H9 (cell line): ENCODE measurements around the gene TATDN2. TPM values are rescaled to one million over a fixed set of nuclear protein-coding genes. Genes with fewer than 3 reads are reported as not detected.

Experiments
- DNase-seq: peaks from one replicate; pipeline ENCODE4 v3.0.0-alpha.2; 2017
- H2AFZ ChIP-seq: one replicate; pipeline ENCODE4 v1.6.1; 2013; ENCODE audit warnings: mild to moderate bottlenecking, low read length, control low read depth, moderate library complexity
- H2AK5ac ChIP-seq: 2 replicates; pipeline ENCODE4 v1.6.1; 2013; ENCODE audit warnings: low read length, control low read depth, mixed read lengths; ENCODE audit not compliant: insufficient read length
- H2BK120ac ChIP-seq: one replicate; pipeline ENCODE4 v1.6.1; 2013; ENCODE audit warnings: low read depth, mild to moderate bottlenecking, low read length, control low read depth, inconsistent platforms; ENCODE audit not compliant: poor library complexity, severe bottlenecking
- H2BK12ac ChIP-seq: 2 replicates; pipeline ENCODE4 v1.6.1; 2013; ENCODE audit warnings: low read length, control low read depth, mixed read lengths, low read depth; ENCODE audit not compliant: insufficient read length
- H2BK15ac ChIP-seq: 2 replicates; pipeline ENCODE4 v1.6.1; 2013; ENCODE audit warnings: low read depth, low read length, control low read depth
- H2BK20ac ChIP-seq: one replicate; pipeline ENCODE4 v1.6.1; 2013; ENCODE audit warnings: low read depth, mild to moderate bottlenecking, low read length, control low read depth, inconsistent platforms; ENCODE audit not compliant: poor library complexity, severe bottlenecking
- H2BK5ac ChIP-seq: 2 replicates; pipeline ENCODE4 v1.6.1; 2013; ENCODE audit warnings: low read length, control low read depth, mixed read lengths; ENCODE audit not compliant: insufficient read length
- H3K14ac ChIP-seq: 2 replicates; pipeline ENCODE4 v1.6.1; 2013; ENCODE audit warnings: low read length, control low read depth; ENCODE audit not compliant: insufficient read depth
- H3K18ac ChIP-seq: 2 replicates; pipeline ENCODE4 v1.6.1; 2013; ENCODE audit warnings: low read depth, mild to moderate bottlenecking, mixed read lengths, low read length, control low read depth; ENCODE audit not compliant: insufficient read length
- H3K23ac ChIP-seq: 2 replicates; pipeline ENCODE4 v1.6.1; 2013; ENCODE audit warnings: low read length, control low read depth, mixed read lengths, low read depth; ENCODE audit not compliant: insufficient read length
- H3K23me2 ChIP-seq: 2 replicates; pipeline ENCODE4 v1.6.1; 2013; ENCODE audit warnings: low read depth, mild to moderate bottlenecking, mixed read lengths, low read length, control low read depth; ENCODE audit not compliant: insufficient read length, poor library complexity, severe bottlenecking
- H3K27ac ChIP-seq: 2 replicates; pipeline ENCODE4 v1.5.1; 2013; ENCODE audit warnings: low read length, control low read depth, mixed read lengths, low read depth; ENCODE audit not compliant: insufficient read length
- H3K27me3 ChIP-seq: 2 replicates; pipeline ENCODE4 v1.6.1; 2013; ENCODE audit warnings: low read length, control low read depth, inconsistent platforms; ENCODE audit not compliant: insufficient read depth
- H3K4ac ChIP-seq: 2 replicates; pipeline ENCODE4 v1.6.1; 2013; ENCODE audit warnings: low read depth, mild to moderate bottlenecking, control low read depth, inconsistent platforms, low read length, moderate library complexity
- H3K4me1 ChIP-seq: 2 replicates; pipeline ENCODE4 v1.6.1; 2013; ENCODE audit warnings: low read length, control low read depth, inconsistent platforms; ENCODE audit not compliant: insufficient read depth
- H3K4me2 ChIP-seq: 2 replicates; pipeline ENCODE4 v1.6.1; 2013; ENCODE audit warnings: low read length, control low read depth, mixed read lengths; ENCODE audit not compliant: insufficient read length, insufficient read depth
- H3K56ac ChIP-seq: 2 replicates; pipeline ENCODE4 v1.6.1; 2013; ENCODE audit warnings: low read depth, mild to moderate bottlenecking, mixed read lengths, low read length, control low read depth; ENCODE audit not compliant: insufficient read length
- H3K79me1 ChIP-seq: 2 replicates; pipeline ENCODE4 v1.6.1; 2013; ENCODE audit warnings: low read depth, mild to moderate bottlenecking, moderate library complexity, low read length, control low read depth, inconsistent platforms; ENCODE audit not compliant: insufficient read depth, poor library complexity, severe bottlenecking
- H3K79me2 ChIP-seq: 2 replicates; pipeline ENCODE4 v1.6.1; 2013; ENCODE audit warnings: low read length, control low read depth, inconsistent platforms; ENCODE audit not compliant: insufficient read depth
- H3K9ac ChIP-seq: 2 replicates; pipeline ENCODE4 v1.6.1; 2013; ENCODE audit warnings: low read length, control low read depth, mixed read lengths; ENCODE audit not compliant: insufficient read length; ENCODE audit errors: extremely low read depth
- H3K9me3 ChIP-seq: one replicate; pipeline ENCODE4 v1.6.1; 2013; ENCODE audit warnings: low read depth, low read length, inconsistent platforms; ENCODE audit not compliant: control insufficient read depth
- H3T11ph ChIP-seq: one replicate; pipeline ENCODE4 v1.6.1; 2013; ENCODE audit warnings: mild to moderate bottlenecking, low read length, control low read depth, inconsistent platforms
- H4K20me1 ChIP-seq: one replicate; pipeline ENCODE4 v1.6.1; 2013; ENCODE audit not compliant: control insufficient read depth, insufficient read length, insufficient read depth
- H4K5ac ChIP-seq: 2 replicates; pipeline ENCODE4 v1.6.1; 2013; ENCODE audit warnings: low read depth, mild to moderate bottlenecking, mixed read lengths, low read length, control low read depth; ENCODE audit not compliant: insufficient read length
- H4K8ac ChIP-seq: replicated peaks from 2 replicates; pipeline ENCODE4 v1.6.1; 2013; ENCODE audit warnings: low read length, control low read depth, mixed read lengths, low read depth; ENCODE audit not compliant: insufficient read length
- H4K91ac ChIP-seq: 2 replicates; pipeline ENCODE4 v1.6.1; 2013; ENCODE audit warnings: low read depth, mild to moderate bottlenecking, moderate library complexity, mixed read lengths, low read length, control low read depth; ENCODE audit not compliant: insufficient read length
- H3K27ac Mint-ChIP-seq, 3 experiments: 2 replicates in 2 of 3; 3 replicates in 1 of 3; pipeline ENCODE4 v1.8.0; 2020 to 2021; ENCODE audit warnings: mixed read lengths in 3 of 3, mild to moderate bottlenecking in 1 of 3, moderate library complexity in 1 of 3
- H3K27me3 Mint-ChIP-seq: 2 replicates; pipeline ENCODE4 v1.8.0; 2021; ENCODE audit warnings: low read depth, mild to moderate bottlenecking, moderate library complexity, mixed read lengths
- H3K36me3 Mint-ChIP-seq, 3 experiments: 2 replicates in 2 of 3; 3 replicates in 1 of 3; pipeline ENCODE4 v1.8.0; 2020 to 2021; ENCODE audit warnings: low read depth in 3 of 3, mixed read lengths in 3 of 3; ENCODE audit not compliant: insufficient read depth in 1 of 3
- H3K4me1 Mint-ChIP-seq, 2 experiments: 2 replicates each; pipeline ENCODE4 v1.8.0; 2020; ENCODE audit warnings: mixed read lengths in 2 of 2
- H3K4me3 Mint-ChIP-seq, 2 experiments: 2 replicates in 1 of 2; 3 replicates in 1 of 2; pipeline ENCODE4 v1.8.0; 2020 to 2021; ENCODE audit warnings: mild to moderate bottlenecking in 2 of 2, mixed read lengths in 2 of 2, moderate library complexity in 1 of 2
- H3K9me3 Mint-ChIP-seq, 2 experiments: 2 replicates in 1 of 2; 3 replicates in 1 of 2; pipeline ENCODE4 v1.8.0; 2020; ENCODE audit warnings: mild to moderate bottlenecking in 2 of 2, mixed read lengths in 2 of 2, moderate library complexity in 1 of 2
- CTCF ChIP-seq: fragments of 200-600 bp; sonication (generic); conservative IDR thresholded peaks from 3 replicates; pipeline ENCODE4 v1.8.0; 2021; ENCODE audit warnings: antibody characterized with exemption, mild to moderate bottlenecking
- WGBS: extraction: QIAGEN DNeasy Blood & Tissue Kit; methylation state at CpG from one replicate; pipeline ENCODE4 v1.1.7; 2013; ENCODE audit warnings: missing lambda C conversion rate, low lambda C conversion rate, mixed read lengths; ENCODE audit not compliant: insufficient read length; ENCODE audit errors: extremely low coverage; 5-methylcytosine and 5-hydroxymethylcytosine counted together
- total RNA-seq: library from RNA; stranded (reverse); gene quantifications from 2 replicates; pipeline ENCODE4 v1.2.1, GENCODE V29; 2021

The TATDN2 gene
- total RNA-seq, 1 experiment from 2014 or later, result 34.4 TPM

GRCh38 chr3:10303105-10303504, 54.8 kb downstream of the TATDN2 start:
- Mint-ChIP-seq H3K4me3 (no peak overlapping the region), H3K9me3 (no peaks in the 10 kb centered on the region), H3K4me1 (no peaks in the 10 kb centered on the region), H3K27me3 (no peaks in the 10 kb centered on the region), H3K36me3 (peaks cover 35 to 81% (median 78%) of the 10 kb centered on the region in 3 experiments; a peak in 6 of 7 replicates), H3K27ac (no peak overlapping the region)
- H2BK12ac ChIP-seq, result no peak overlapping the region
- no peaks in the 10 kb centered on the region for H3K9me3 ChIP-seq
- H3K18ac ChIP-seq, result no peak overlapping the region
- H3K4ac ChIP-seq, result no peak overlapping the region
- WGBS, result no CpG with 5 or more reads among the region's 9 CpGs
- DNase-seq, result no peak
- H2BK120ac ChIP-seq, result no peak overlapping the region
- no peaks in the 10 kb centered on the region for H3K27me3 ChIP-seq
- no peak overlapping the region for H2BK5ac ChIP-seq
- H3K9ac ChIP-seq, result no peak overlapping the region
- no peak overlapping the region for H4K91ac ChIP-seq
- H2BK15ac ChIP-seq, result no peak overlapping the region
- H2BK20ac ChIP-seq, result no peak overlapping the region
- no peak overlapping the region for H3T11ph ChIP-seq
- no peaks in the 10 kb centered on the region for H3K79me1 ChIP-seq
- H3K23me2 ChIP-seq, result no peaks in the 10 kb centered on the region
- no peak overlapping the region for H3K4me2 ChIP-seq
- TF ChIP-seq CTCF, result no peak
- H3K4me1 ChIP-seq, result no peaks in the 10 kb centered on the region
- H3K23ac ChIP-seq, result no peak overlapping the region
- H3K14ac ChIP-seq, result no peak overlapping the region
- H4K20me1 ChIP-seq, result no peaks in the 10 kb centered on the region
- H3K56ac ChIP-seq, result no peak overlapping the region
- H2AFZ ChIP-seq, result no peak overlapping the region
- no peak overlapping the region for H3K27ac ChIP-seq
- no peak overlapping the region for H4K8ac ChIP-seq
- H4K5ac ChIP-seq, result no peak overlapping the region
- no peaks in the 10 kb centered on the region for H3K79me2 ChIP-seq
- H2AK5ac ChIP-seq, result no peak overlapping the region
